Measurements from ENCODE around the gene DDC.

The DDC gene, protein sequence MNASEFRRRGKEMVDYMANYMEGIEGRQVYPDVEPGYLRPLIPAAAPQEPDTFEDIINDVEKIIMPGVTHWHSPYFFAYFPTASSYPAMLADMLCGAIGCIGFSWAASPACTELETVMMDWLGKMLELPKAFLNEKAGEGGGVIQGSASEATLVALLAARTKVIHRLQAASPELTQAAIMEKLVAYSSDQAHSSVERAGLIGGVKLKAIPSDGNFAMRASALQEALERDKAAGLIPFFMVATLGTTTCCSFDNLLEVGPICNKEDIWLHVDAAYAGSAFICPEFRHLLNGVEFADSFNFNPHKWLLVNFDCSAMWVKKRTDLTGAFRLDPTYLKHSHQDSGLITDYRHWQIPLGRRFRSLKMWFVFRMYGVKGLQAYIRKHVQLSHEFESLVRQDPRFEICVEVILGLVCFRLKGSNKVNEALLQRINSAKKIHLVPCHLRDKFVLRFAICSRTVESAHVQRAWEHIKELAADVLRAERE

DNA sequence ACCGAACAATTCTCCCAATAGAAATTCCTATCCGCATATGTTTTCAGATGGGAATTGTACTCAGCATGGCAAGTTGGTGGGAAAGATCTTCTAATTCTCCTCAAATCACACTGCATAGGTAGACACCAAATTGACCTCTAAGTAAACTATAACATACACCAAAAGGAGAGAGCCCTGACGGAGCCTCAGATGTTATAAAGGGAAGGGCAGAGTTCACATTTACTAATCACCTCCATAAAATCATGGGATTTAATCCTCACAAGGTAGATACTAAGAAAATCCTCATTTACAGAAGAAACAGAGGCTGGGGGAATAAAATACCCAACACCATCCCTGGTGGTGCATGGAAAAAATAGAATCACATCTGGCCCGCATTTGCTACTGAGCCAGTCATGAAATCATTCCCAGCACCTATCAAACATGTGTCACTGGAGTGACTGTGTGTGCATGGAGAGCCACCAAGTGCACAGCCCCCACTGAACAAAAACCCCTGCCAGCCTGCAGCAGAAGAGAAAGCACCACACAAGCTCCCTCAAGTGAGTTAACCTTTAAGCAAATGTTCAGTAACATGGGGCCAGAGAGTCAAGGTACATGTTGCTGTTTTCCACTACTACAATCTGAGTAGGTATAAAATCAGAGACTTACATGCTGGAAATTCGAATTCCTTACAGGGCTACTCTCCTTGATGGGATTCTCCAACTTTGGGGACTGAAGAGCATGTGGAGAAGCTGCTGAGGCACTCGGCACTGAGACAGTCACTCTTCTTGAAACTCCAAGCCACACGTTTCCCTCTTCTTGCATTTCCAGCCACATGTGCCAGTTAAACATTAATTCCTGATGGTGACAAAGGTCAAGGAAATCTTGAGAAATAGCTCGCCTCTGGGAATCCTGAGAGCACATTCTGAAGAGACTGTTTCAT lies at the start of gene DDC:
DDC (minus strand) TSS at position 766 of the 919 bp plus-strand sequence. CDS start 21,320 bp downstream, outside the sequence.
- H3K27me3 ChIP-seq (replicated peaks; ENCODE audit: control insufficient read depth, insufficient read depth, low read length), result no peaks in the 10 kb centered on the region; the same call in none of the 2 replicates
- H3K4me3 ChIP-seq (replicated peaks; ENCODE audit: low read depth, low read length), result no peak within 1 kb of the TSS
- H3K36me3 ChIP-seq (ENCODE audit: control insufficient read depth, insufficient read depth, low read length), result no peaks in the 10 kb centered on the region
- DNase-seq (ENCODE audit: extremely low read depth, insufficient read length), result no peak
- no peak for TF ChIP-seq CTCF (IDR thresholded peaks at IDR 0.05; ENCODE audit: insufficient read depth, low read length, poor library complexity, severe bottlenecking)

DNA sequence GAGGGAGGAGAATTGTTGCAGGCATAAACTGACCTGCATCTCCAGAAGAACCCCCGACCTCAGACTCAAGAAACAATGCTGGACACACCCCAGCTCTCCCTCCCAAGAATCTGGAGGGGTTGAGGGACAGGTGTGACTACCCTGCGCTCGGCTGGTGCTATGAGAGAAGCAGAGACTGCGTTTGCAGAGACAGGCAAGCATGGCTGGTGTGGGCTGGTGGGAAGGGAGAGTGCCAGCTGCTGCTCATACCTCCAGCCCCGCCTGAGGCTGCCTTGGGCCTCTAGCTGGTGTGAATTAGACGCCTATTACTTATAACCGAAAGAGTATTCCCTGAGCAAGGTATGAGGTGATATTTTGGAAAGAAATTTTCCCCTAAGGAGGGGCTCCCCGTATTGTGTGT lies 48.3 kb upstream of the DDC start:
- H3K27me3 ChIP-seq (replicated peaks; ENCODE audit: control insufficient read depth, insufficient read depth, low read length), result no peaks in the 10 kb centered on the region; the same call in 1 of the 2 replicates
- no peak overlapping the region for H3K4me3 ChIP-seq (replicated peaks; ENCODE audit: low read depth, low read length)
- TF ChIP-seq CTCF (IDR thresholded peaks at IDR 0.05; ENCODE audit: insufficient read depth, low read length, poor library complexity, severe bottlenecking), result no peak
- no peaks in the 10 kb centered on the region for H3K36me3 ChIP-seq (ENCODE audit: control insufficient read depth, insufficient read depth, low read length)
- no peak for DNase-seq (ENCODE audit: extremely low read depth, insufficient read length)

GRCh38 chr7:50612704-50613103 lies 47.5 kb upstream of the DDC start:
- Histone ChIP-seq H3K4me3 (replicated peaks; ENCODE audit: low read depth, low read length) (no peak overlapping the region), H3K36me3 (ENCODE audit: control insufficient read depth, insufficient read depth, low read length) (no peaks in the 10 kb centered on the region), H3K27me3 (replicated peaks; ENCODE audit: control insufficient read depth, insufficient read depth, low read length) (no peaks in the 10 kb centered on the region; the same call in 1 of the 2 replicates)
- no peak for DNase-seq (ENCODE audit: extremely low read depth, insufficient read length)
- TF ChIP-seq CTCF (IDR thresholded peaks at IDR 0.05; ENCODE audit: insufficient read depth, low read length, poor library complexity, severe bottlenecking), result no peak

DNA sequence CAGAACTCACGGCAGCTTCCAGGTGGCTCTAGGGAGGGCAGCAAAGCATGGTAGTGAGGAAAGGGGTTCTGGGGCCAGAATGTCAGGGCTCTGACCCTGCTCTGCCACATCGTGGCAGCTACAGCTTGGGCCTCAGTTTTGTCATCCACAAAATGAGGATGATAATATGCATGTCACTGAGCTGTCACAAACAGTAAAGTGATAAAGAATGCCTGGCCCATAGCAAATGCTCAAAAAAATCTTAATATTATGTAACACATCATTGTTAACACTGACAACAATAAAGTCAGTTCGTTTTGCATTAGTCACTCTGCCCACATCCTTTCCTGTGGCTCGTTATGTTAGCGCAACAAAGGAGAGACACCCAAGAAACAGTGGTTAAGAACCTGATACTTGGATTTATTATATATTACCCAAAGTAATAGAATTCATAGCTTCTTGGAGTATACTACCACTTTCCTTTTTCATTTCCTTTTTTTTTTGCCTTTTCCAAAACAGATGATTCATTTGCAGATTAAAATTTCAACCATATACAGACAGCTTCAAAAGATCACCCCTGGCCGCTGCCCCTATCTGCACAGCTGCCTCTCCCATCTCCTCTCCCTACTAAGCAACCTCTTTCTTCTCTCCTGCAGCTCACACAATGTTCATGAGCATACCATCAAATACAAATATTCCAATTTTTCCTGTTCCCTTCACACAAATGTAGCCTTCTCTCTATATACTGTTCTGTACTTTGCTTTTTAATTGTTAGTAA lies 45.5 kb upstream of the DDC start:
- Histone ChIP-seq H3K36me3 (ENCODE audit: control insufficient read depth, insufficient read depth, low read length) (no peaks in the 10 kb centered on the region), H3K4me3 (replicated peaks; ENCODE audit: low read depth, low read length) (no peak overlapping the region), H3K27me3 (replicated peaks; ENCODE audit: control insufficient read depth, insufficient read depth, low read length) (no peaks in the 10 kb centered on the region; the same call in 1 of the 2 replicates)
- no peak for DNase-seq (ENCODE audit: extremely low read depth, insufficient read length)
- TF ChIP-seq CTCF (IDR thresholded peaks at IDR 0.05; ENCODE audit: insufficient read depth, low read length, poor library complexity, severe bottlenecking), result no peak

DNA sequence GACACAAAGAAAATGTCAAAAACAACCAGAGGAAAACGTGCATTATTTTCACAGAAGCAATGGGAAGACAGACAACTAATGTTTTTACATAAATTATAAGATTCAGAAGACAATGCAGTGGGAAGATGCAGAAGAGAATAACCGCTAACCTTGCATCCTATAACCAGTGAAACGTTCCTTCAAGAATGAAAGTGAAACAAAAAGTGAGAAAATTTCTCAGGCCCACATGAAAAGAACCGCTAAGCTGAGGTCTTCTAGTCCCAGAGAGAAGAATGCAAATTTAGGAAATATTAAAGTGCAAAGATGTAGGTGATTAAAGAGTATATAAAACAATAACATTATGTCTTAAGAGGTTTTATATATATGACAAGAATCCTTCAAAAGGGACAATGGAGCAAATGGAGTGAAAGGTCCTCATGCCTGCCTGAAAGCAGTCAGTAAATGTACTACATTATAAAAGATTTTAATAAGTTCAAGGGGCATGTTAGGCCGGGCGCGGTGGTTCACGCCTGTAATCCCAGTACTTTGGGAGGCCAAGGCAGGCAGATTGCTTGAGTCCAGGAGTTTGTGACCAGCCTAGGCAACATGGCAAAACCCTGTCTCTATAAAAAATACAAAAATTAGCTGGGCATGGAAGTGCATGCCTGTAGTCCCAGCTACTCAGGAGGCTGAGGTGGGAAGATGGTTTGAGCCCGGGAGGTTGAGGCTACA lies 43.1 kb upstream of the DDC start:
- DNase-seq (ENCODE audit: extremely low read depth, insufficient read length), result no peak
- Histone ChIP-seq H3K36me3 (ENCODE audit: control insufficient read depth, insufficient read depth, low read length) (no peaks in the 10 kb centered on the region), H3K27me3 (replicated peaks; ENCODE audit: control insufficient read depth, insufficient read depth, low read length) (no peaks in the 10 kb centered on the region; the same call in 1 of the 2 replicates), H3K4me3 (replicated peaks; ENCODE audit: low read depth, low read length) (no peak overlapping the region)
- no peak for TF ChIP-seq CTCF (IDR thresholded peaks at IDR 0.05; ENCODE audit: insufficient read depth, low read length, poor library complexity, severe bottlenecking)

Data from GM06990 (cell line).